Measurements from ENCODE around the gene C16orf96.

DNA sequence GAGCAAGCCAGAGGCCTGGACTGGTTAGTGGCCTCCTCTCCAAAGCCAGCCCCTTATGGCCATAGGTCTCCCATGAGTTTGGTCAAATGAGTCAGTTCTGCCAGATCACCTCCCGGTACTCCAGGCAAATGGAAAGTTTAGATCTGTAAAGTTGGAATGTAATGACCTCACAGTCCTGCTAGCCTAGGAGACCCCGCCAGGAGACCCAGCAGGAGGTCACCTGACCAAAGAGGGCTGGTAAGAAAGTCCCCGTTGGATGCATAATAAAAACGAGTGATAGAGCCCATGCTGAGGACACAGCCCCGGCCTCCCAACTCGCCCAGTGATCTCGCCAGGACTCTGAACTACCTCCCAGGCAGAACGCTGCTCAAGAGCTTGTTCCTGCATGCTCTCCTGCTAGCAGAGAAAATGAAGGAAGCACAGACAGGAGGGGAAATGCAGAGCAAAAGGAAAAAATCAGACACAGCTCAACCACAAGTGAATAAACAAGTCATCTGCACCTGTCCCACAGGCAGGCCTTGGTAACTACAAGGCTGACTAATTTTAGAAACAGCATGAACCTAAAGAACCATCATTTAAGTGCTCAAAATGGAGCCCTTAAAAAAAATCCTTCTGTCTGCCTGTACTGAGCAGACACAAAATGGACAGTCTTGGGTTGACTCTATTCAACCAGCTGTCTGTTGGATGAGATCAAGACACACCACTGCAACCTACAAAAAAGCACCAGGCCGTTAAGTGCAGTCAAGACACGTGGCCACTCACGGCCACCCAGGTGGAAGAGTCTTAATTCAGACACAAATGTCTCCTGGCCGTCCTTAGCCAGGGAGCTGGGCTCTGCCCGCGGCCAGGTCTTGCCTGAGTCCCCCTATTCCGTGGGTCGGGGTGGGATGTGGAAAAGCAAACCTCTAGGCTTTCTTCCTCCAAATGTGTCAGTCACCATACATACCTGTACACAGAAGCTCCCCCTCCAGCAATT is 26.8 kb upstream of the C16orf96 start:
- TF ChIP-seq, protein P1, sequence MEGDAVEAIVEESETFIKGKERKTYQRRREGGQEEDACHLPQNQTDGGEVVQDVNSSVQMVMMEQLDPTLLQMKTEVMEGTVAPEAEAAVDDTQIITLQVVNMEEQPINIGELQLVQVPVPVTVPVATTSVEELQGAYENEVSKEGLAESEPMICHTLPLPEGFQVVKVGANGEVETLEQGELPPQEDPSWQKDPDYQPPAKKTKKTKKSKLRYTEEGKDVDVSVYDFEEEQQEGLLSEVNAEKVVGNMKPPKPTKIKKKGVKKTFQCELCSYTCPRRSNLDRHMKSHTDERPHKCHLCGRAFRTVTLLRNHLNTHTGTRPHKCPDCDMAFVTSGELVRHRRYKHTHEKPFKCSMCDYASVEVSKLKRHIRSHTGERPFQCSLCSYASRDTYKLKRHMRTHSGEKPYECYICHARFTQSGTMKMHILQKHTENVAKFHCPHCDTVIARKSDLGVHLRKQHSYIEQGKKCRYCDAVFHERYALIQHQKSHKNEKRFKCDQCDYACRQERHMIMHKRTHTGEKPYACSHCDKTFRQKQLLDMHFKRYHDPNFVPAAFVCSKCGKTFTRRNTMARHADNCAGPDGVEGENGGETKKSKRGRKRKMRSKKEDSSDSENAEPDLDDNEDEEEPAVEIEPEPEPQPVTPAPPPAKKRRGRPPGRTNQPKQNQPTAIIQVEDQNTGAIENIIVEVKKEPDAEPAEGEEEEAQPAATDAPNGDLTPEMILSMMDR (conservative IDR thresholded peaks at IDR 0.05; ENCODE audit: low read depth in 2 of 2) = no peak
- TF ChIP-seq JUNB (IDR thresholded peaks at IDR 0.05; ENCODE audit: unreplicated experiment) (no peak), EZH2 (IDR thresholded peaks at IDR 0.05; ENCODE audit: low read depth, unreplicated experiment) (no peak), EZH2phosphoT487 (IDR thresholded peaks at IDR 0.05; ENCODE audit: unreplicated experiment) (no peak), POLR2AphosphoS5 (IDR thresholded peaks at IDR 0.05; ENCODE audit: low read depth) (no peak; the same call in 1 of the 2 replicates), CREB1 (CRISPR knock-in tag; IDR thresholded peaks at IDR 0.05; ENCODE audit: low read depth) (peak; percentile 65), NANOG (IDR thresholded peaks at IDR 0.05; ENCODE audit: borderline replicate concordance) (no peak), STAT1 (IDR thresholded peaks at IDR 0.05; ENCODE audit: unreplicated experiment) (no peak), ZNF114 (CRISPR knock-in tag; IDR thresholded peaks at IDR 0.05) (no peak), ZNF331 (CRISPR knock-in tag; IDR thresholded peaks at IDR 0.05; ENCODE audit: low read depth) (no peak)
- TF ChIP-seq, protein P2, sequence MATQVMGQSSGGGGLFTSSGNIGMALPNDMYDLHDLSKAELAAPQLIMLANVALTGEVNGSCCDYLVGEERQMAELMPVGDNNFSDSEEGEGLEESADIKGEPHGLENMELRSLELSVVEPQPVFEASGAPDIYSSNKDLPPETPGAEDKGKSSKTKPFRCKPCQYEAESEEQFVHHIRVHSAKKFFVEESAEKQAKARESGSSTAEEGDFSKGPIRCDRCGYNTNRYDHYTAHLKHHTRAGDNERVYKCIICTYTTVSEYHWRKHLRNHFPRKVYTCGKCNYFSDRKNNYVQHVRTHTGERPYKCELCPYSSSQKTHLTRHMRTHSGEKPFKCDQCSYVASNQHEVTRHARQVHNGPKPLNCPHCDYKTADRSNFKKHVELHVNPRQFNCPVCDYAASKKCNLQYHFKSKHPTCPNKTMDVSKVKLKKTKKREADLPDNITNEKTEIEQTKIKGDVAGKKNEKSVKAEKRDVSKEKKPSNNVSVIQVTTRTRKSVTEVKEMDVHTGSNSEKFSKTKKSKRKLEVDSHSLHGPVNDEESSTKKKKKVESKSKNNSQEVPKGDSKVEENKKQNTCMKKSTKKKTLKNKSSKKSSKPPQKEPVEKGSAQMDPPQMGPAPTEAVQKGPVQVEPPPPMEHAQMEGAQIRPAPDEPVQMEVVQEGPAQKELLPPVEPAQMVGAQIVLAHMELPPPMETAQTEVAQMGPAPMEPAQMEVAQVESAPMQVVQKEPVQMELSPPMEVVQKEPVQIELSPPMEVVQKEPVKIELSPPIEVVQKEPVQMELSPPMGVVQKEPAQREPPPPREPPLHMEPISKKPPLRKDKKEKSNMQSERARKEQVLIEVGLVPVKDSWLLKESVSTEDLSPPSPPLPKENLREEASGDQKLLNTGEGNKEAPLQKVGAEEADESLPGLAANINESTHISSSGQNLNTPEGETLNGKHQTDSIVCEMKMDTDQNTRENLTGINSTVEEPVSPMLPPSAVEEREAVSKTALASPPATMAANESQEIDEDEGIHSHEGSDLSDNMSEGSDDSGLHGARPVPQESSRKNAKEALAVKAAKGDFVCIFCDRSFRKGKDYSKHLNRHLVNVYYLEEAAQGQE (IDR thresholded peaks at IDR 0.05; ENCODE audit: unreplicated experiment) = peak; percentile 3
- TF ChIP-seq, protein P3, sequence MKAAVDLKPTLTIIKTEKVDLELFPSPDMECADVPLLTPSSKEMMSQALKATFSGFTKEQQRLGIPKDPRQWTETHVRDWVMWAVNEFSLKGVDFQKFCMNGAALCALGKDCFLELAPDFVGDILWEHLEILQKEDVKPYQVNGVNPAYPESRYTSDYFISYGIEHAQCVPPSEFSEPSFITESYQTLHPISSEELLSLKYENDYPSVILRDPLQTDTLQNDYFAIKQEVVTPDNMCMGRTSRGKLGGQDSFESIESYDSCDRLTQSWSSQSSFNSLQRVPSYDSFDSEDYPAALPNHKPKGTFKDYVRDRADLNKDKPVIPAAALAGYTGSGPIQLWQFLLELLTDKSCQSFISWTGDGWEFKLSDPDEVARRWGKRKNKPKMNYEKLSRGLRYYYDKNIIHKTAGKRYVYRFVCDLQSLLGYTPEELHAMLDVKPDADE (IDR thresholded peaks at IDR 0.05) = no peak

Data from GM23338 (cell line).